ENCODE data around the gene MRGPRF.

GRCh38 chr11:68987211-68987610, 25.8 kb downstream of the MRGPRF start:
- TF ChIP-seq CTCF (IDR thresholded peaks at IDR 0.05; ENCODE audit: poor library complexity, severe bottlenecking) (no peak), EZH2 (IDR thresholded peaks at IDR 0.05; ENCODE audit: borderline replicate concordance, insufficient read depth, low read length, poor library complexity, severe bottlenecking) (no peak), EP300 (conservative IDR thresholded peaks at IDR 0.05; ENCODE audit: poor library complexity, severe bottlenecking) (no peak), SMC3 (conservative IDR thresholded peaks at IDR 0.05; ENCODE audit: poor library complexity) (no peak)

Measured in neural cell (in vitro differentiated cells).